HepG2 (cell line): ENCODE data around the gene SOCS1. TPM values are rescaled to one million over a fixed set of nuclear protein-coding genes. Genes with fewer than 3 reads are reported as not detected.

Source experiments
- AHR ChIP-seq: IDR thresholded peaks from 2 replicates; pipeline ENCODE4 v1.6.1; 2018; ENCODE audit warnings: missing genetic modification reagents, missing compliant biosample characterization
- GABPB1 ChIP-seq: IDR thresholded peaks from 2 replicates; pipeline ENCODE4 v1.6.1; 2016; ENCODE audit warnings: mild to moderate bottlenecking, missing genetic modification reagents, moderate library complexity, missing compliant biosample characterization
- MYNN ChIP-seq: sonication (generic); formaldehyde crosslinking; IDR thresholded peaks from 2 replicates; pipeline ENCODE4 v1.4.0; 2020; ENCODE audit warnings: mild to moderate bottlenecking, low read depth, missing genetic modification reagents
- SP140L ChIP-seq: sonication (generic); formaldehyde crosslinking; IDR thresholded peaks from 2 replicates; pipeline ENCODE4 v1.4.0; 2020; ENCODE audit warnings: missing genetic modification reagents, borderline replicate concordance
- ZNF12 ChIP-seq: sonication (generic); formaldehyde crosslinking; IDR thresholded peaks from 2 replicates; pipeline ENCODE4 v1.5.0; 2020; ENCODE audit warnings: missing genetic modification reagents
- ZNF136 ChIP-seq: sonication (generic); formaldehyde crosslinking; IDR thresholded peaks from 2 replicates; pipeline ENCODE4 v1.8.1; 2022; ENCODE audit warnings: low read depth, mild to moderate bottlenecking, moderate library complexity, missing genetic modification reagents
- ZNF274 ChIP-seq: sonication (generic); formaldehyde crosslinking; IDR thresholded peaks from 2 replicates; pipeline ENCODE4 v1.5.1; 2020; ENCODE audit warnings: mild to moderate bottlenecking, missing genetic modification reagents
- ZNF703 ChIP-seq: sonication (generic); formaldehyde crosslinking; IDR thresholded peaks from 2 replicates; pipeline ENCODE4 v1.5.1; 2020; ENCODE audit warnings: missing genetic modification reagents, mild to moderate bottlenecking, moderate library complexity, borderline replicate concordance
- ZNF841 ChIP-seq: sonication (generic); formaldehyde crosslinking; IDR thresholded peaks from 2 replicates; pipeline ENCODE4 v1.8.1; 2023; ENCODE audit warnings: missing genetic modification reagents, borderline replicate concordance
- polyA plus RNA-seq, 8 experiments: library from polyadenylated mRNA; depleted of rRNA in 3 of 8; stranded (reverse) in 7 of 8; unstranded in 1 of 8; fragments of >200 nt; fragmentation: Illumina TruSeq in 4 of 8; extraction: Trizol in 4 of 8; gene quantifications; 2 replicates each; pipeline versions ENCODE4 v1.2.1 to v1.2.3, GENCODE V29; 2011 to 2016; ENCODE audit warnings: low read depth in 4 of 8, missing spikeins in 1 of 8, mixed read lengths in 1 of 8; ENCODE audit not compliant: insufficient read depth in 1 of 8
- total RNA-seq, 5 experiments: library from RNA; depleted of rRNA; stranded (reverse); fragments of >200 nt; fragmentation: Illumina TruSeq; extraction: Trizol; gene quantifications; 2 replicates each; pipeline ENCODE4 v1.2.3, GENCODE V29; 2016; ENCODE audit warnings: low read depth in 1 of 5
- TF ChIP-seq, protein P1 (sequence below): sonication (generic); formaldehyde crosslinking; IDR thresholded peaks from 2 replicates; pipeline ENCODE4 v1.4.0; 2020; ENCODE audit warnings: missing genetic modification reagents
- TF ChIP-seq, protein P2 (sequence below): sonication (generic); formaldehyde crosslinking; IDR thresholded peaks from 2 replicates; pipeline ENCODE4 v1.4.0; 2020; ENCODE audit warnings: missing genetic modification reagents; ENCODE audit errors: not compliant biosample characterization
- TF ChIP-seq, protein P3 (sequence below): IDR thresholded peaks from 2 replicates; pipeline ENCODE4 v1.6.1; 2016; ENCODE audit warnings: missing compliant biosample characterization, missing genetic modification reagents, borderline replicate concordance
- TF ChIP-seq, protein P4 (sequence below): sonication (generic); formaldehyde crosslinking; IDR thresholded peaks from 2 replicates; pipeline ENCODE4 v1.4.0; 2020; ENCODE audit warnings: missing genetic modification reagents
- TF ChIP-seq, protein P5 (sequence below): sonication (generic); formaldehyde crosslinking; IDR thresholded peaks from 2 replicates; pipeline ENCODE4 v1.4.0; 2020; ENCODE audit warnings: missing genetic modification reagents
- TF ChIP-seq, protein P6 (sequence below): sonication (generic); formaldehyde crosslinking; IDR thresholded peaks from 2 replicates; pipeline ENCODE4 v1.4.0; 2020; ENCODE audit warnings: mild to moderate bottlenecking, missing genetic modification reagents, borderline replicate concordance

Gene SOCS1
- total and polyA plus RNA-seq, 2 of the 13 experiments (the other 11 are each of a cell fraction or from before 2014, with no cell fraction given): 5.3 to 6.3 TPM

DNA sequence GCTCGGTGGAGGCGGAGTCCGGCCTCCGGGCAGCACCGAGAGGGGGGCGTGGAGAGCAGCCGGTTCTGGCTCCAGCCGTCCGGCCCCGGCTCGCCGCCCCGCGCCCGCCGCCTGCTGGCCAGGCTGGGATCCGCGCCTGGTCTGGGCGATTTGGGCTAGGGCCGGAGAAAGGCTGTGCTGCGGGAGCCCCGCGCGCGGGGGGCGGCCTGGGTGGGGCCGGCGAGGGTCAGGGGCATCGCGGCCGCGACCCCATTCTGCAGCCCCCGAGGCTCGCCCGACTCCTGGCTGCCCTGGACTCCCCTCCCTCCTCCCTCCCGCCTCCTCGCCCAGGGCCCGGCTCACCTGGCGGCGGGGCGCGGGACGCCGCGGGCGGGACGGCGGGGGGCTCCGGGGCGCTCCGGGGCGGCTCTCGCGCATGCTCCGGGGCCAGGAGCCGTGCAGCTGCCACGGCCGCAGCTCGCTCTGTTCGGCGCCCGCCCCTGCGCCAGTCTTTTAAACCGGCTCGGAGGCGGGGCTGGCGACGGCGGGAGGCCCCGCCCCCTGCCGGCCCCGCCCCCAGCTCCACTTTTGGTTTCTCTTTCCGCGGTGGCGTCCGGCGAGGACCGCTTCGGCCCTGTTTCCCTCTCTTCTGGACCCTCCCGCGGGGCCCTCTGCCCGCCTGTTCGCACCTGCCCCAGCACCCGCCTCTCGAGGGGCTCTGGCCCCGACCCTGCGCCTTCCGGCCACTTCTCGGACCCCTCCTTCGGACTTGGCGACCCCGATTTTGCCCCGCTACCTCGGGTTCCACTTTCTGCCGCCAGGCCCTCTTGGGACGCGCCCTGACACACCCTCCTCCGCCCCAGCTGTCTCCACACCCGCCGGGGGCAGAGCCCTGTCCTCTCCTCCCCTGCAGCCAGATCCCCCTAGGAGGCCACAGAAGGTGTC, at the start of gene SOCS1 (continued):
- TF ChIP-seq, protein P1, sequence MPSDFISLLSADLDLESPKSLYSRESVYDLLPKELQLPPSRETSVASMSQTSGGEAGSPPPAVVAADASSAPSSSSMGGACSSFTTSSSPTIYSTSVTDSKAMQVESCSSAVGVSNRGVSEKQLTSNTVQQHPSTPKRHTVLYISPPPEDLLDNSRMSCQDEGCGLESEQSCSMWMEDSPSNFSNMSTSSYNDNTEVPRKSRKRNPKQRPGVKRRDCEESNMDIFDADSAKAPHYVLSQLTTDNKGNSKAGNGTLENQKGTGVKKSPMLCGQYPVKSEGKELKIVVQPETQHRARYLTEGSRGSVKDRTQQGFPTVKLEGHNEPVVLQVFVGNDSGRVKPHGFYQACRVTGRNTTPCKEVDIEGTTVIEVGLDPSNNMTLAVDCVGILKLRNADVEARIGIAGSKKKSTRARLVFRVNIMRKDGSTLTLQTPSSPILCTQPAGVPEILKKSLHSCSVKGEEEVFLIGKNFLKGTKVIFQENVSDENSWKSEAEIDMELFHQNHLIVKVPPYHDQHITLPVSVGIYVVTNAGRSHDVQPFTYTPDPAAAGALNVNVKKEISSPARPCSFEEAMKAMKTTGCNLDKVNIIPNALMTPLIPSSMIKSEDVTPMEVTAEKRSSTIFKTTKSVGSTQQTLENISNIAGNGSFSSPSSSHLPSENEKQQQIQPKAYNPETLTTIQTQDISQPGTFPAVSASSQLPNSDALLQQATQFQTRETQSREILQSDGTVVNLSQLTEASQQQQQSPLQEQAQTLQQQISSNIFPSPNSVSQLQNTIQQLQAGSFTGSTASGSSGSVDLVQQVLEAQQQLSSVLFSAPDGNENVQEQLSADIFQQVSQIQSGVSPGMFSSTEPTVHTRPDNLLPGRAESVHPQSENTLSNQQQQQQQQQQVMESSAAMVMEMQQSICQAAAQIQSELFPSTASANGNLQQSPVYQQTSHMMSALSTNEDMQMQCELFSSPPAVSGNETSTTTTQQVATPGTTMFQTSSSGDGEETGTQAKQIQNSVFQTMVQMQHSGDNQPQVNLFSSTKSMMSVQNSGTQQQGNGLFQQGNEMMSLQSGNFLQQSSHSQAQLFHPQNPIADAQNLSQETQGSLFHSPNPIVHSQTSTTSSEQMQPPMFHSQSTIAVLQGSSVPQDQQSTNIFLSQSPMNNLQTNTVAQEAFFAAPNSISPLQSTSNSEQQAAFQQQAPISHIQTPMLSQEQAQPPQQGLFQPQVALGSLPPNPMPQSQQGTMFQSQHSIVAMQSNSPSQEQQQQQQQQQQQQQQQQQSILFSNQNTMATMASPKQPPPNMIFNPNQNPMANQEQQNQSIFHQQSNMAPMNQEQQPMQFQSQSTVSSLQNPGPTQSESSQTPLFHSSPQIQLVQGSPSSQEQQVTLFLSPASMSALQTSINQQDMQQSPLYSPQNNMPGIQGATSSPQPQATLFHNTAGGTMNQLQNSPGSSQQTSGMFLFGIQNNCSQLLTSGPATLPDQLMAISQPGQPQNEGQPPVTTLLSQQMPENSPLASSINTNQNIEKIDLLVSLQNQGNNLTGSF (CRISPR knock-in tag): peak; percentile 43; the same call in 1 of the 2 replicates
- peak; percentile 22; the same call in 1 of the 2 replicates for TF ChIP-seq ZNF136 (CRISPR knock-in tag)
- TF ChIP-seq ZNF841 (CRISPR knock-in tag): peak; percentile 93; the same call in 1 of the 2 replicates
- TF ChIP-seq, protein P2, sequence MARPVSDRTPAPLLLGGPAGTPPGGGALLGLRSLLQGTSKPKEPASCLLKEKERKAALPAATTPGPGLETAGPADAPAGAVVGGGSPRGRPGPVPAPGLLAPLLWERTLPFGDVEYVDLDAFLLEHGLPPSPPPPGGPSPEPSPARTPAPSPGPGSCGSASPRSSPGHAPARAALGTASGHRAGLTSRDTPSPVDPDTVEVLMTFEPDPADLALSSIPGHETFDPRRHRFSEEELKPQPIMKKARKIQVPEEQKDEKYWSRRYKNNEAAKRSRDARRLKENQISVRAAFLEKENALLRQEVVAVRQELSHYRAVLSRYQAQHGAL: peak; percentile 27
- TF ChIP-seq, protein P3, sequence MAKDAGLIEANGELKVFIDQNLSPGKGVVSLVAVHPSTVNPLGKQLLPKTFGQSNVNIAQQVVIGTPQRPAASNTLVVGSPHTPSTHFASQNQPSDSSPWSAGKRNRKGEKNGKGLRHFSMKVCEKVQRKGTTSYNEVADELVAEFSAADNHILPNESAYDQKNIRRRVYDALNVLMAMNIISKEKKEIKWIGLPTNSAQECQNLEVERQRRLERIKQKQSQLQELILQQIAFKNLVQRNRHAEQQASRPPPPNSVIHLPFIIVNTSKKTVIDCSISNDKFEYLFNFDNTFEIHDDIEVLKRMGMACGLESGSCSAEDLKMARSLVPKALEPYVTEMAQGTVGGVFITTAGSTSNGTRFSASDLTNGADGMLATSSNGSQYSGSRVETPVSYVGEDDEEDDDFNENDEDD (CRISPR knock-in tag): peak; percentile 51; the same call in 1 of the 2 replicates
- TF ChIP-seq ZNF12 (CRISPR knock-in tag): no peak; the same call in 1 of the 2 replicates
- TF ChIP-seq, protein P4, sequence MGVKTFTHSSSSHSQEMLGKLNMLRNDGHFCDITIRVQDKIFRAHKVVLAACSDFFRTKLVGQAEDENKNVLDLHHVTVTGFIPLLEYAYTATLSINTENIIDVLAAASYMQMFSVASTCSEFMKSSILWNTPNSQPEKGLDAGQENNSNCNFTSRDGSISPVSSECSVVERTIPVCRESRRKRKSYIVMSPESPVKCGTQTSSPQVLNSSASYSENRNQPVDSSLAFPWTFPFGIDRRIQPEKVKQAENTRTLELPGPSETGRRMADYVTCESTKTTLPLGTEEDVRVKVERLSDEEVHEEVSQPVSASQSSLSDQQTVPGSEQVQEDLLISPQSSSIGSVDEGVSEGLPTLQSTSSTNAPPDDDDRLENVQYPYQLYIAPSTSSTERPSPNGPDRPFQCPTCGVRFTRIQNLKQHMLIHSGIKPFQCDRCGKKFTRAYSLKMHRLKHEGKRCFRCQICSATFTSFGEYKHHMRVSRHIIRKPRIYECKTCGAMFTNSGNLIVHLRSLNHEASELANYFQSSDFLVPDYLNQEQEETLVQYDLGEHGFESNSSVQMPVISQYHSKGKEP (CRISPR knock-in tag): no peak
- TF ChIP-seq ZNF274: peak; percentile 8; the same call in 1 of the 2 replicates
- no peak; the same call in 1 of the 2 replicates for TF ChIP-seq ZNF703 (CRISPR knock-in tag)
- TF ChIP-seq AHR: peak; percentile 58; the same call in 1 of the 2 replicates
- TF ChIP-seq GABPB1 (CRISPR knock-in tag): peak; percentile 67; the same call in 1 of the 2 replicates
- TF ChIP-seq MYNN (CRISPR knock-in tag): peak; percentile 61; the same call in 1 of the 2 replicates
- TF ChIP-seq, protein P5, sequence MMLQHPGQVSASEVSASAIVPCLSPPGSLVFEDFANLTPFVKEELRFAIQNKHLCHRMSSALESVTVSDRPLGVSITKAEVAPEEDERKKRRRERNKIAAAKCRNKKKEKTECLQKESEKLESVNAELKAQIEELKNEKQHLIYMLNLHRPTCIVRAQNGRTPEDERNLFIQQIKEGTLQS (CRISPR knock-in tag): peak; percentile 37
- TF ChIP-seq, protein P6, sequence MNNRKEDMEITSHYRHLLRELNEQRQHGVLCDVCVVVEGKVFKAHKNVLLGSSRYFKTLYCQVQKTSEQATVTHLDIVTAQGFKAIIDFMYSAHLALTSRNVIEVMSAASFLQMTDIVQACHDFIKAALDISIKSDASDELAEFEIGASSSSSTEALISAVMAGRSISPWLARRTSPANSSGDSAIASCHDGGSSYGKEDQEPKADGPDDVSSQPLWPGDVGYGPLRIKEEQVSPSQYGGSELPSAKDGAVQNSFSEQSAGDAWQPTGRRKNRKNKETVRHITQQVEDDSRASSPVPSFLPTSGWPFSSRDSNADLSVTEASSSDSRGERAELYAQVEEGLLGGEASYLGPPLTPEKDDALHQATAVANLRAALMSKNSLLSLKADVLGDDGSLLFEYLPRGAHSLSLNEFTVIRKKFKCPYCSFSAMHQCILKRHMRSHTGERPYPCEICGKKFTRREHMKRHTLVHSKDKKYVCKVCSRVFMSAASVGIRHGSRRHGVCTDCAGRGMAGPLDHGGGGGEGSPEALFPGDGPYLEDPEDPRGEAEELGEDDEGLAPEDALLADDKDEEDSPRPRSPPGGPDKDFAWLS: peak; percentile 78; the same call in 1 of the 2 replicates
- TF ChIP-seq SP140L (CRISPR knock-in tag): peak; percentile 43; the same call in 1 of the 2 replicates
